Stimulated activated CD4-positive, alpha-beta T cell treated with anti-CD3 and anti-CD28 coated beads, TNF-alpha, amount 100 ng/mL, for 24 hours (primary cell): ENCODE results near the gene KRTAP10-5.
A peak's percentile ranks its signal among the peaks of the same experiment; 100 is the strongest.
"Not testable (repeated sequence)": the region's sequence is repeated elsewhere in the genome, so short reads cannot be mapped to it uniquely, and the experiment has no call there.

ENCODE experiments used
- DNase-seq, 3 experiments: peaks; one replicate each; pipeline ENCODE4 v3.0.0-alpha.2; 2020; ENCODE audit warnings: low read depth in 3 of 3

The KRTAP10-5 gene, protein sequence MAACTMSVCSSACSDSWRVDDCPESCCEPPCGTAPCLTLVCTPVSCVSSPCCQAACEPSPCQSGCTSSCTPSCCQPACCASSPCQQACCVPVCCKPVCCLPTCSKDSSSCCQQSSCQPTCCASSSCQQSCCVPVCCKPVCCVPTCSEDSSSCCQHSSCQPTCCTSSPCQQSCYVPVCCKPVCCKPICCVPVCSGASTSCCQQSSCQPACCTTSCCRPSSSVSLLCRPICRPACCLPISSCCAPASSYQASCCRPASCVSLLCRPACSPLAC

DNA sequence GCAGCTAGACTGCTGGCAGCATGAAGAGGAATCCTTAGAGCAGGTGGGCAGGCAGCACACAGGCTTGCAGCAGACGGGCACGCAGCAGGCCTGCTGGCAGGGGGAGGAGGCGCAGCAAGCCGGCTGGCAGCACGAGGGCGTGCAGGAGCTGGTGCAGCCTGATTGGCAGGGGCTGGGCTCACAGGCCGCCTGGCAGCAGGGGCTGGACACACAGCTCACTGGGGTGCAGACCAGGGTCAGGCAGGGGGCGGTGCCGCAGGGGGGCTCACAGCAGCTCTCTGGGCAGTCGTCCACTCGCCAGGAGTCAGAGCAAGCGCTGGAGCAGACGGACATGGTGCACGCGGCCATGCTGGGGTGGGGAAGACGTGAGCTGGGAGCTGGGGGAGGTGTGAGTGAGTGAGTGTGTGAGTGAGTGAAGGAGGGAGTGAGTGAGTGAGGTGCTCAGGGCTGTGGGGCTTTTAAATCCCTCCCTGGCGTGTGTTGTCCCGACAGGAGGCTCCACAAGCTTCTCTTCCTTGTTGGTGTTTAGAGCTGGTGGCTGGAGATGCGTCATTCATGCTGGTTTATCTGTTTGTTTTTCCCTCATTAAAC is at the start of gene KRTAP10-5:
TSS of gene KRTAP10-5 (minus strand) at position 374 of the 591 bp plus-strand sequence. CDS start at position 348, 26 bp downstream.
- not testable (repeated sequence) for DNase-seq

DNA sequence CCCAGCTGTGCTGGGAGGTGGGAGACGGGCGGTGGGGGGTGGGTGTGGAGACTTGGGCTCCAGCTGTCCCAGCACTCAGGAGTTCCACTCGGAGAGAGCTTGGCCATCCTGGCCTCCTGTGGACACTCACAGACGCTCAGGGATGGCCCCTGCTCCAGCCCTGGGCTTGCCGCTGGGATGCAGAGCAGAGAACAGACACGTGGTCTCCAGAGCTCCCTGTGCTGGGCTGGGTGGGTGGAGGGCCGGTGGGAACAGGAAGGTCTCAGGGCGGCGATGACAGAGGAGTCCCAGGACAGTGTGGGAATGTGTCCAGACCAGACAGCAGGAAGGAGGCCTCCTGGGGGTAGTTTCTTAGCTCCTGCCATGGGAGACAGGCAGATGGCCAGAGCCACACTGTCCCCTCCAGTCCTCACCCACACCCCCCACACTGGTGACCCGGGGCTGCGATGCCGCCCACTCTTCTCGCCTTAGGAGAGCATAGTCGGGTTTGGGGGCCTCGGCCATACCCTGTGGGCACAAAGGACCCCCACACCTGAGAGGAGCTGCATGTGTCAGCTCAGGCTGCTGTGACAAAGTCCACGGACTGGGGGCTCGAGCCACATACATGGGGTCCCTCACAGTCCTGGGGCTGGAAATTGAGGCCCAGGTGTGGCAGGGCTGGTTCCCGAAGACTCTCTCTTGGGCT is 48.4 kb upstream of the KRTAP10-5 start:
- no peak for DNase-seq

DNA sequence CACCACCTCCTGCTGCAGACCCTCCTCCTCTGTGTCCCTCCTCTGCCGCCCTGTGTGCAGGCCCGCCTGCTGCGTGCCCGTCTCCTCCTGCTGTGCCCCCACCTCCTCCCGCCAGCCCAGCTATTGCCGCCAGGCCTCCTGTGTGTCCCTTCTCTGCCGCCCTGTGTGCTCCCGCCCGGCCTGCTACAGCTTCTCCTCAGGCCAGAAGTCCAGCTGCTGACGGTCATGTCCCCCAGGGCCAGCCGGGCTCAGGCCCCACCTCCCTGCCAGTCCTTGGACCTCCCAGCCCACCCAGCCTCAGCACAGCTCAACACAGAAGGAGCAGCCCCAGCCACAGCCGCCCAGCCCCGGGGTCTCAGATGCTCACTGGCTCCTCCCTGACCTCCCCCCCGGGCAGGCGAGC is 47.4 kb upstream of the KRTAP10-5 start:
- DNase-seq = not testable (repeated sequence)

DNA sequence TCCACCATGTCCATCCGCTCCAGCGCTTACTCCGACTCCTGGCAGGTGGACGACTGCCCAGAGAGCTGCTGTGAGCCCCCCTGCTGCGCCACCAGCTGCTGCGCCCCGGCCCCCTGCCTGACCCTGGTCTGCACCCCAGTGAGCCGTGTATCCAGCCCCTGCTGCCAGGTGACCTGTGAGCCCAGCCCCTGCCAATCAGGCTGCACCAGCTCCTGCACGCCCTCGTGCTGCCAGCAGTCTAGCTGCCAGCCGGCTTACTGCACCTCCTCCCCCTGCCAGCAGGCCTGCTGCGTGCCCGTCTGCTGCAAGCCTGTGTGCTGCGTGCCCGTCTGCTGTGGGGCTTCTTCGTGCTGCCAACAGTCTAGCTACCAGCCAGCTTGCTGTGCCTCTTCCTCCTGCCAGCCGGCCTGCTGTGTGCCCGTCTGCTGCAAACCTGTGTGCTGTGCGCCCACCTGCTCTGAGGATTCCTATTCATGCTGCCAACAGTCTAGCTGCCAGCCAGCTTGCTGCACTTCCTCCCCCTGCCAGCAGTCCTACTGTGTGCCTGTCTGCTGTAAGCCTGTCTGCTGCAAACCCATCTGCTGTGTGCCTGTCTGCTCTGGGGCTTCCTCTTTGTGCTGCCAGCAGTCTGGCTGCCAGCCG is 46.9 kb upstream of the KRTAP10-5 start:
- DNase-seq = not testable (repeated sequence)

DNA sequence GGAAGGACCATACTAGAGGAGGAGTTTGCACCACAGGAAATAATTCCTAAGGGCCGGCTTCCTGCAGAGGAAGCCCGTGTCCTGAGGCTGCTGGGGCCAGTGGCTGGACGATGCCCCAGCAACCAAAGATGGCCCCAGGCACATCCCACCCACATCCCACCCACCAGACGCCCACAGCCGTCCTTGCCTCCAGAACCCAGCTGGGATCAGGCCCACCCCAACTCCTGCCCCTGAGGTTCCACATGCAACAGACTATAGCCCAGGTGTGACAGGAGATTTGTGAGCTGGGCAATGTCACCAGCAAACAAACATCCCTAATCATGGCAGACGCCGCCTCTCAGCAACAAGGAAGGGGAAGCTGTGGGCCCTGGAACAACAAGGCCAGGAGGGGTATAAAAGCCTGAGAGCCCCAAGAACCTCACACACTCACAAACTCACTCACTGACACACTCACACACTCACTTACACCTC is 46.3 kb upstream of the KRTAP10-5 start, which contains the start of gene KRTAP10-9:
TSS of gene KRTAP10-9 (plus strand) at position 421 of the 471 bp plus-strand sequence. CDS start 79 bp downstream, outside the sequence.
- no peak for DNase-seq

DNA sequence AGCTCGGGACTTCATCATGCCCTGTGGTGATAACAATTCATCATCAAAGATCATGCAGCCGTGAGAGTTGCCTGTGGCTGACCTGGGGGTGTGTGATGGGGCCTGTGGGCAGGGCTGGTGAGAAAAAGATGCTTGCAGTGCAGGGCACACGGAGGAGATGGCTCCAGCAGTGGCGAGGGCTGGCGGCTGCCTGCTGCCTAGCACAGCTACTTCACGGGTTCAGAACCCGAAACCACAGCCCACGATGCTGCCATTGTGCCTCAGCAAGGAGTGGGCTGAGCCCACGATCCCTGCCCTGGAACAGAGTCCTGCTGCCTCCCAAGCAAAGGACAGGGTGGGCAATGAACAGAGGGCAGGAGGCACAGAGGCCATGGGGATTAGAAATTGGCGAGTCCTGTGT is 45.9 kb upstream of the KRTAP10-5 start:
- DNase-seq = no peak

DNA sequence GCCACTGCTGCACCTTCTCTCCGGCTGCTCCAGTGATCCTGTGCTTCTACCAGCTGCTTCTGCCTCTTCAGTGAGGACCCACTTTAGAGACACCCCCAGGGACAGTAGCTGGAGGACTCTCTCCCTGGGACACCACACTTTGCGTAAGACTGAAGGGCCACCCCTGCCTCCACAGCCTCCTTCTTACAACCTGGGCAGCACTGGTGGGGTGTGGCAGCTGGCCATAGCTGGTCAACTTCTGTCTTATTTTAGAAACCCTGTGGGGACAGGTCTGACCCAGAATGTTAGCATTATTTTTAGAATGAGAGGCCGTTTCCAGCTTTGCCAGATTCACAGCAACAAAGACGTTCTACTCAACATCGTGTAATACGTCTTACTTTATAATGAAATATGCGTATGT is 45.4 kb upstream of the KRTAP10-5 start:
- no peak for DNase-seq

DNA sequence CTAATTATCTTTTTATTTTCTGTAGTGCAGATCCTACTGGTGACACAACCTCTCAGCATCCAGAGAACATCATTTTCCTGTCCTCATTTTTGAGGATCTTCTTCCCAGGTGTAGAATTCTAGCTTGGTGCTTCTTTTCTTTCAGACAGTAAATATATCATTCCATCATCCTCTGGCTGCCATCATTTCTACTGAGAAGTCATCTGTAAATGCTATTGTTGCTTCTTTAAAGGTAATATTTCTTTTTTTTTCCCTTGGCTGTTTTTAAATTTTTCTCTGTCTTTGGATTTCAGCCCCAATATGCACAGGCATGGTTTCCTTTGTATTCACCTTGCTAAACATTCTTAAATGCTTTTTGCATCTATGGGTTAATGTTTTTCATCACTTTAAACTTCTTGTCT is 43.2 kb upstream of the KRTAP10-5 start:
- no peak for DNase-seq

DNA sequence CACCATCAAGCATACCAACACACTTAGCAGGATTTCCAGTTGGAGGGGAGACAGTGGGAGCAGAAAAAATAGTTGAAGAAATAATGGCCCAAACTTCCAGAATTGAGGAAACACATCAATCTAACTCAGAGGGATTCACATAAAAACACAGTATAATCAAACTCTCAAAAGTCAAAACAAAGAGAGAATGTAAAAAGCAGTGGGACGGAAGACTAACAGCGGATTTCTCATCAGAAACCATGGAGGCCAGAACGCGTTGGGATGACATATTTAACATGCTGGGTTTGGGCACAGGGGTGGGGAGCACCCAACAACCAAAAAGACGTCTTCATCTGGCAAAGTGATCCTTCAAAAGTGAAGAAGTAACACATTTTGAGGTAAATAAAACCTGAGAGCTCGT is 39.5 kb upstream of the KRTAP10-5 start:
- DNase-seq = no peak

DNA sequence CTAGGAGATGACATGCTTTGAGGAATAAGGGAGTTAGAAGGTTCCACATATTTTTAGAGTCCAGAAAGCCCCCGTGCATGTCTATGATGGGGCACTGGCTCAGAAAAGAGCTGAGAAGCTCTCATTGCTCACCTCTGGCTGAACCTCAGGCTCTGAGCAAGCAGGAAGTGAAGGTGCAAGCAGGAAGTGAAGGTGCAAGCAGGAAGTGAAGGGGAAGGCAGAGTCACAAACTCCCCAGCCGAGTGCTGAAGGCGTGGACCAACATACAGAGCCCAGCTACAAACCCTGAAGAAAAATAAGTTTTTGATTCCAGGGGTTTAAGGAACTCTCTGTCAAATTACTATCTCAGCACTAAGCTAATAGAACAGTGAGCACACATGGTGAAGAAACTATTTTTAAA is 38.5 kb upstream of the KRTAP10-5 start:
- peak; percentile 21 to 34 (median 21) for DNase-seq

DNA sequence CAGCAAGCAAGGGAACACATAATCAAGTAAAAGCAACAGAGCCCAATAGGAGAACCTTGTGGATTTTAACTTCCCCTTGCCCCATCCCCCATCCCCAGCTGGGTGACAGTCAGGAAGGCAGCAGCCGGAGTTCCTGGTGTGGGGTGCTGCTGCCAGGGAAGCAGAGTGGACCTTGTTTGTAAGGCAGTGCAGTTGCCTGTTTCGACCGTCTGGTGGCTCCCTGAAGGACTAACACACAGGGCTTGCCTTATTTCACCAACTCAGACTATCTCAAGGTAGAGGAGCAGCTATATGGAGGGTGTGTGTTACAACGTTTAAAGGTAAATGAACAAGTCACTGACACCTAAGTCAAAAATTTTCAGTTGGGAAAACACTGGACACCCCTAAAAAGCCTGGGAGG is 38.1 kb upstream of the KRTAP10-5 start:
- no peak for DNase-seq

DNA sequence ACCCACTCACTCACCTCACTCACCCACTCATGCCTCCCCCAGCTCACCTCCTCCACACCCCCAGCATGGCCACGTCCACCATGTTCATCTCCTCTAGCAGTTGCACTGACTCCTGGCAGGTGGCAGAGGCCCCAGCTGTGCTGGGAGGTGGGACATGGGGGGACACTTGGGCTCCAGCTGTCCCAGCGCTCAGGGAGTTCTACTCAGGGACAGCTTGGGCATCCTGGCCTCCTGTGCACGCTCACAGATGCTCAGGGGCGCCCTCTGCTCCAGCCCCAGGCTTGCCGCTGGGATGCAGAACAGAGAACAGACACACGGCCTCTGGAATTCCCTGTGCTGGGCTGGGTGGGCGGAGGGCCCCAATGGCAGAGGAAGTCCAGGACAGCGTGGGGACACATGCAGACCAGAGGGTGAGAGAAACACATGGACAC is 36.7 kb upstream of the KRTAP10-5 start:
- DNase-seq = no peak

DNA sequence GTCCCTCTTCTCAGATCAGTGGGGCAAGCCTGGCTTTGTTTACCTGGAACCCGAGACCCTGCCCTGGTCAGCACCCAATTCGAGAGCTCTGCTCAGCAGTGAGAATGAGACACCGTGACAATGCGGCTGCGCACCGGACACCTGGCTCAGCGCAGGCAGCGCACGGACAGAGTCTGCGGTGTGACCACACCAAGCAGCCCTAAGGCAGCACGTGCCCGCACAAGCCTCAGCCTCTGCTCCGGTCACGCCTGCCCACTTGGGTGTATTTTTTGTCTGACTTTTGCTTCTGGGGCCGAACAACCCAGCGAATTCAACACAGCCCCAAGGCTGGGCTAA is 36.2 kb upstream of the KRTAP10-5 start:
- no peak for DNase-seq

DNA sequence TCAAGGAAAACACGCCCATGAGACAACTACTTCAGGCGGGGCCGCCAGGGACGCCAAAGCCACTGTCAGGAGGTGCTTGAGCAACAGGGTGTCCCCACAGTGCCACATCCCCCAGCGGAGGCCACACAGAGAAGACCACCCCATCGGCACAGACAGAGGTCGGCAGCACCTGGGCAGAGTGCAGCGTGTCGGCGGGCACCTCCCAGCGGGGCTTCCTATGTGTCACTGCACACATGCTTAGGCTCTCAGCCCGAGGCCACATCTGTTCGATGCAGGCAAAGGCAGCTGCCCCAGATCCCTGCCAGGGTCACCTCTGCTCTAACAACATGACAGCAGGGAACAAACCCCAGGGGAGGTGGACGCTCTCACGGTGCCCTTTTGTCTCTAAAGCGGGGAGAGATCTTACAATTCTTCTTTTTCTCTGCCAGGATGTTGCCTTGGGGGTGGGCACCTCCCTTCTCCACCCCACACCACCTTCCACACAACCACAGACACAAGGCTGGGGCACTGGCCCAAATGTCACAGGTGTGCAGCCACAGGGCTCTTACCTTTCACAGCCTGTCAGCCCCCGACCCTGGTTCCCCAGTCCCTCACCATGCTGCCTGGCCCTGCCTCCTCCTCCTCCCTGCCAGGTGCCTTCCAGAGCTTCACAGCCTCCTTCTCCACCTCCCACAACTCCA is 35.6 kb upstream of the KRTAP10-5 start:
- DNase-seq = no peak

DNA sequence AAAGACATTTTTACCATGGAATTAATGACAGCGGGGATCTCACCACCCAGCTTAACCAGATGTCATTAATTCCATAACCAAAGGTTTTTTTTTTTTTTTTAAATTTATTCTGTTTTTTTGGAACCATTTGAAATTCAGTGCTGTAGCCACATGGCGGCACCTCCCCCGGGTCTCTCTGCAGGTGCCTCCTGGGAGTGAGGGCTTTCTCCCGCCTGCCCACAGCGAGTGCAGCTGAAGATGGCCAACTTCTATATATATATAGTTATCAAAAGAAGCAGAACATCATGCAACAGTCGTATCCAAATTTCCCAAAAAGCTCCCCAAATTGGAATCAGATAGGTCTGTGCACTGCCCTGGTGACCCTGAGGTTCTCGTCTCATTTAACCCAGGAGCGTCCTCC is 35.1 kb upstream of the KRTAP10-5 start:
- DNase-seq = no peak

DNA sequence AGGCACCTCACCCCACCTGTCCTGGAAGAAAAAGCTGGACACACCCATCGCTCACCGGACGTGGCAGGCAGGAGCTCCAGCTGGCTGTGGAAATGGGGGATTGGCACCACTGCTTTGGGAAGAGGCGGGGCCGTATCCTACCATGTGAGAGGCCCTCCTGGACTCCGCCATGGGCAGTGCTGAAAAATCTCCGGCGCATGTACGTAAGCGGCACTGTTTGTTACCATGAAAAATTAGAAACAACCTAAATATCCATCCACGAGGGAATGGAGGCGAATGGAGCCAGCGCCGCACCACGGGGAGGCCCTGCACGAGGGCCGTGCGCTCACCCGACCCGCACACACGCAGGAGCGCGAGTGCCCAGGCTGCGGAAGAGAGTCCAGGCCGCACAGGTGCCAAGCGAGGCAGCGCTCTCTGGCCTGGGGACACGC is 34.6 kb upstream of the KRTAP10-5 start:
- DNase-seq = no peak

DNA sequence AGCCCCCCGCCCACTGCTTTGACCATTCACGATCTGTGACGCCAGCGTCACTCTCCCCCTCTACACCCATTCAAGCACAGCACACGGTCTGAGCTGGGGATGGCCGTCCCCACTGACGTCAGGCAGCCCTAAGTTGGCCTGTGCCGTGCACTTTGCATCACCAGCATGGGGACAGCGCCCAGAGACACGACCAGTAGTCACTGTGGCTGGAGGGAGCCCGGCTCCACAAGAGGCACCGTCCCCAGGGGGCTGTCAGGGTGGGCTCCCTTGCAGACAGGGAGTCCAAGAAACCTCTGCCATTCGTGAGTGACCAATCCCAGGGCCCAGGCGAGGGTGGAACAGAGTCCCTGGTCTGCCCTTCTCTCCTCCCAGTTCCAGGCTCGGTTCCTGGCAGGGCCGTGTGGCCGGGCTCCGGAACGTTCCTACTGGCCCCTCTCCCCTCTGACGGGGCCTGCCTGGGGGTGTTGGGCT is 33.8 kb upstream of the KRTAP10-5 start:
- DNase-seq = no peak

DNA sequence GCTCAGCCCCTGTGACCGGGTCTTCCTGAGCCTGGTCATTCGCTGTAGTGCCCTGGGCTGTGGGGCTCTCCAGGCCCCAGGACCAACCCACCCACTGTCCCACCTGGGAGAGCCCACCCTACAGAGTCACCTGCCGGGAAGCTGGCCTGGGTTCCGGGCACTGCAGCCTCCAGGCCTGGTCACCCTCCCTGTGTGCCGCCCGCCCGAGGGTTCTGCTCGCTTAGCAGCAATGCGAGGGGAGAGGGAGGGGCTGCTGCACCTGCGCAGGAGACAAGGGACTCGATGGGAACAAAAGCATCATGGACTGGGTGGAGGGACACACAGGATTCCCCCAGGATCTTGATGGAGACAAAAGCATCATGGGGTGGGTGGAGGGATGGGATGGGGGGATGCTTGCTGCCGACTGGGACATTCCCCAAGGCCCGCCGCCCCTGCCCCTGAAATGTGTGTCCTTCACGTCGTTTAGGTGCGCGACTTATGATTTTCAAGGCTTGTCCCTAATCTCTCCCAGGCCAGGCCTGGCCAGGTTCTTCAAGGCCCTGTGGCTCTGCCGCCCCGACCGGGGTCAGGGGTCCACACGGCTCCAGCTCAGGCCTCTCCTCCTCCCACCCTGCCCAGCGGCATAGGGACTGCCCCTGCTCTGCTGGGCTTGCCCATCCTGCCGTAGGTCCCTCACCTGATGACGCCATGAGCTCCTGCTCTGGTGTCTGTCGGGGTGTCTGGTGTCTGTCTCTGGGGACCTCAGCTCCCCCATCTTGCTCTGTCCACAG is 33.2 kb upstream of the KRTAP10-5 start:
- no peak for DNase-seq

DNA sequence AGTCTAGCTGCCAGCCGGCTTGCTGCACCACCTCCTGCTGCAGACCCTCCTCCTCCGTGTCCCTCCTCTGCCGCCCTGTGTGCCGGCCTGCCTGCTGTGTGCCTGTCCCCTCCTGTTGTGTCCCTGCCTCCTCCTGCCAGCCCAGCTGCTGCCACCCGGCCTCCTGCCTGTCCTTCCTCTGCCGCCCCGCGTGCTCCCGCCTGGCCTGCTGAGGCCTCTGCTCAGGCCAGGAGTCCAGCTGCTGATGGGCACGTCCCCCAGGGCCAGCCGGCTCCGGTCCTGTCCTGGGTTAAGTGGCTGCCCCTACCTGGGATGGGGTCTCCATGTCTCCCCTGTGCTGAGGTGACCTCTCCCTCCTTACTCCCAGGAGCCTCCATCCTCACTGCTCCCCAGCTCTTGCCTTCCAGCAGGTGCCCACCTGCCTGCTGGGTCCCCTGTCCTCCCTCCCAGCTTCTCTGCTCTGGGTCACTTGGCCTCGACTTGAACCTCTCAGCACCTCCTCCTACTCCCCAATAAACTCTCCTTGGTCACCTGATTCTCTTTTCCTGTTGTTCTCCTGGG is 32.3 kb upstream of the KRTAP10-5 start:
- DNase-seq = no peak

DNA sequence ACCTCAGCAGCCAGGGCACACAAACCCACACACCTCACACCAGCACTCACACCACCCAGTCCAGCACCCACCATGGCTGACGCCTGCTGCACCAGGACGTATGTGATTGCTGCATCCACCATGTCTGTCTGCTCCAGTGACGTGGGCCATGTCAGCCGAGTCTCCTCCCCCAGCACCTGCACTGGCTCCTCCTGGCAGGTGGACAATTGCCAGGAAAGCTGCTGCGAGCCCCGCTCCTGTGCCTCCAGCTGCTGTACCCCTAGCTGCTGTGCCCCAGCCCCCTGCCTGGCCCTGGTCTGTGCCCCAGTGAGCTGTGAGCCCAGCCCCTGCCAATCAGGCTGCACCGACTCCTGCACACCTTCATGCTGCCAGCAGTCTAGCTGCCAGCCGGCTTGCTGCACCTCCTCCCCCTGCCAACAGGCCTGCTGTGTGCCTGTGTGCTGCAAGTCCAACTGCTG is 31.7 kb upstream of the KRTAP10-5 start, which contains the start of gene KRTAP10-8:
TSS of gene KRTAP10-8 (plus strand) at position 51 of the 458 bp plus-strand sequence. CDS start at position 73, 22 bp downstream.
- DNase-seq = no peak
